ENCODE data around the gene ALX1.

GRCh38 chr12:85260896-85261295 is 19.1 kb upstream of the ALX1 start:
- no peak for TF ChIP-seq CTCF (IDR thresholded peaks at IDR 0.05; ENCODE audit: low read depth, low read length, missing input control)
- TF ChIP-seq RAD21 (IDR thresholded peaks at IDR 0.05) = no peak
- TF ChIP-seq TAF1 (conservative IDR thresholded peaks at IDR 0.05) = no peak
